Fibroblast of lung (primary cell): ENCODE results near the gene NRSN2.

ENCODE experiments used
- CTCF ChIP-seq, 2 donors: IDR thresholded peaks in 1 of 2; conservative IDR thresholded peaks in 1 of 2; 1 replicate in 1 of 2; 2 replicates in 1 of 2; pipeline ENCODE4 v1.5.1; 2011 to 2012; ENCODE audit warnings: low read length in 2 of 2, control low read depth in 1 of 2, inconsistent platforms in 1 of 2, low read depth in 1 of 2, mild to moderate bottlenecking in 1 of 2
- EZH2 ChIP-seq: IDR thresholded peaks from 2 replicates; pipeline ENCODE4 v1.5.1; 2012; ENCODE audit warnings: low read length, control low read depth, mild to moderate bottlenecking; ENCODE audit errors: missing control alignments

- TF ChIP-seq CTCF (conservative IDR thresholded peaks at IDR 0.05 in 1 of 2, IDR thresholded peaks at IDR 0.05 in 1 of 2; ENCODE audit: low read depth in 1 of 2, low read length in 2 of 2) (no peak), EZH2 (no peak)
These were observed 5.2 kb upstream of the NRSN2 start for GRCh38 chr20:341682-342081.
